CD4-positive, alpha-beta T cell (primary cell): Measurements from ENCODE around the gene ORM1. TPM values are rescaled to one million over a fixed set of nuclear protein-coding genes. Genes with fewer than 3 reads are reported as not detected.
"Not testable (repeated sequence)": the region's sequence is repeated elsewhere in the genome, so short reads cannot be mapped to it uniquely, and the experiment has no call there.

Source experiments
- ATAC-seq: fragments of 200-7000 bp; cut with Tn5 transposase; one replicate; pipeline ENCODE4 v1.10.0; 2022; ENCODE audit warnings: mild to moderate bottlenecking; ENCODE audit not compliant: poor library complexity
- CTCF ChIA-PET: fragments of 350-600 bp; sonication (Branson Sonifier 250); formaldehyde crosslinking; loops from one replicate; lab custom pipeline; 2021; ENCODE audit warnings: antibody characterized with exemption, inconsistent platforms; lab: Charles Lee
- POLR2A ChIA-PET: fragments of 350-600 bp; sonication (Branson Sonifier 250); formaldehyde crosslinking; loops from one replicate; lab custom pipeline; 2021; ENCODE audit warnings: antibody characterized with exemption, inconsistent platforms; lab: Charles Lee
- DNase-seq, 14 experiments: peaks; one replicate each; pipeline ENCODE4 v3.0.0-alpha.2; 2013 to 2020; ENCODE audit warnings: mixed read lengths in 2 of 14
- H3K27ac ChIP-seq, 2 donors: one replicate each; pipeline versions ENCODE4 v1.5.1 to v1.7.0; 2013; ENCODE audit warnings: low read length in 2 of 2, low read depth in 1 of 2, mild to moderate bottlenecking in 1 of 2
- H3K27me3 ChIP-seq, 2 experiments: 1 replicate in 1 of 2; 2 replicates in 1 of 2; pipeline versions ENCODE4 v1.6.1 to v1.7.0; 2013; ENCODE audit warnings: low read length in 2 of 2, control low read depth in 1 of 2, mild to moderate bottlenecking in 1 of 2, moderate library complexity in 1 of 2; ENCODE audit not compliant: insufficient read depth in 2 of 2, control insufficient read depth in 1 of 2
- H3K36me3 ChIP-seq: one replicate; pipeline ENCODE4 v1.6.1; 2013; ENCODE audit warnings: low read length, control low read depth; ENCODE audit not compliant: insufficient read depth
- H3K4me1 ChIP-seq: one replicate; pipeline ENCODE4 v1.6.1; 2013; ENCODE audit warnings: low read length, control low read depth; ENCODE audit not compliant: insufficient read depth
- H3K4me3 ChIP-seq: one replicate; pipeline ENCODE4 v1.5.1; 2013; ENCODE audit warnings: mild to moderate bottlenecking, low read length, moderate library complexity
- H3K9me3 ChIP-seq, 2 experiments: 1 replicate in 1 of 2; 2 replicates in 1 of 2; pipeline versions ENCODE4 v1.6.1 to v1.7.0; 2013; ENCODE audit warnings: low read length in 2 of 2, mild to moderate bottlenecking in 2 of 2, control low read depth in 1 of 2, moderate library complexity in 1 of 2; ENCODE audit not compliant: control insufficient read depth in 1 of 2, insufficient read depth in 1 of 2
- H3K27ac Mint-ChIP-seq: one replicate; pipeline ENCODE4 v1.8.0; 2020; ENCODE audit warnings: mixed read lengths
- H3K27me3 Mint-ChIP-seq: one replicate; pipeline ENCODE4 v1.8.0; 2021; ENCODE audit warnings: mixed read lengths
- H3K36me3 Mint-ChIP-seq: one replicate; pipeline ENCODE4 v1.8.0; 2021; ENCODE audit warnings: low read depth, mixed read lengths
- H3K4me1 Mint-ChIP-seq: one replicate; pipeline ENCODE4 v1.8.0; 2021; ENCODE audit warnings: low read depth, mixed read lengths
- H3K4me3 Mint-ChIP-seq: one replicate; pipeline ENCODE4 v1.8.0; 2020; ENCODE audit warnings: mild to moderate bottlenecking, mixed read lengths
- H3K9me3 Mint-ChIP-seq: one replicate; pipeline ENCODE4 v1.8.0; 2020; ENCODE audit warnings: mixed read lengths
- CTCF ChIP-seq: fragments of 200-600 bp; IDR thresholded peaks from one replicate; pipeline ENCODE4 v1.8.0; 2022; ENCODE audit warnings: antibody characterized with exemption, mild to moderate bottlenecking
- intact Hi-C, 2 experiments: fragments of 100-400 bp; cut with DNase I in 1 of 2; cut with micrococcal nuclease in 1 of 2; formaldehyde crosslinking; loops; one replicate each; pipeline versions ENCODE4 v1.15.1 to v1.9.0; 2023 to 2025; cut with DNase I, micrococcal nuclease
- polyA plus RNA-seq, 2 donors: library from polyadenylated mRNA; unstranded; fragments of 120-200 nt; gene quantifications; one replicate each; pipeline ENCODE4 v1.2.1, GENCODE V29; 2013
- total RNA-seq, 174 experiments: library from RNA in 2 of 174; stranded (reverse) in 2 of 174; gene quantifications; one replicate each; pipeline ENCODE4 v1.2.3 and lab custom pipeline; 2021 to 2026

Gene ORM1
- total RNA-seq (not detected), total RNA-seq (lab: John Stamatoyannopoulos, UW) (0 to 0.14 (median 0) reads per million in 172 experiments)
- polyA plus RNA-seq (2013, experiment 1 of 2) = 0.25 TPM
- 0.22 TPM for polyA plus RNA-seq (2013, experiment 2 of 2)

GRCh38 chr9:114322831-114323531, at the start of gene ORM1:
Gene ORM1 (plus strand): TSS chr9:114323098. CDS start chr9:114323134, 36 bp downstream.
- H3K27me3 ChIP-seq, H3K27ac ChIP-seq, DNase-seq, ATAC-seq, H3K9me3 Mint-ChIP-seq, H3K36me3 ChIP-seq, H3K27ac Mint-ChIP-seq, H3K27me3 Mint-ChIP-seq, CTCF ChIA-PET, H3K9me3 ChIP-seq, H3K4me1 Mint-ChIP-seq, H3K4me1 ChIP-seq, H3K4me3 ChIP-seq, H3K4me3 Mint-ChIP-seq, POLR2A ChIA-PET, intact Hi-C loops, H3K36me3 Mint-ChIP-seq: not testable (repeated sequence)

- ChIA-PET CTCF (no interaction called here), POLR2A (no interaction called here)
- Histone ChIP-seq H3K4me1 (no peaks in the 10 kb centered on the region), H3K27ac (no peak overlapping the region), H3K9me3 (no peaks in the 10 kb centered on the region), H3K36me3 (no peaks in the 10 kb centered on the region), H3K27me3 (no peaks in the 10 kb centered on the region), H3K4me3 (no peak overlapping the region)
- Mint-ChIP-seq H3K4me3 (no peak overlapping the region), H3K4me1 (no peaks in the 10 kb centered on the region), H3K9me3 (no peaks in the 10 kb centered on the region), H3K36me3 (no peaks in the 10 kb centered on the region), H3K27me3 (no peaks in the 10 kb centered on the region), H3K27ac (no peak overlapping the region)
- ATAC-seq (no peak), DNase-seq (peak in 1 of 14 experiments; percentile 1)
- no peak for TF ChIP-seq CTCF
- intact Hi-C loops = no loop called here
Measured at GRCh38 chr9:114273461-114273881, 49.4 kb upstream of the ORM1 start.

- H3K4me1 Mint-ChIP-seq = no peaks in the 10 kb centered on the region
- no peak overlapping the region for H3K4me3 Mint-ChIP-seq
- DNase-seq (no peak), ATAC-seq (no peak)
- Histone ChIP-seq H3K4me3 (no peak overlapping the region), H3K36me3 (no peaks in the 10 kb centered on the region), H3K27ac (no peak overlapping the region), H3K4me1 (no peaks in the 10 kb centered on the region), H3K27me3 (no peaks in the 10 kb centered on the region), H3K9me3 (no peaks in the 10 kb centered on the region)
- ChIA-PET POLR2A (no interaction called here), CTCF (no interaction called here)
- intact Hi-C loops = no loop called here
- no peaks in the 10 kb centered on the region for H3K36me3 Mint-ChIP-seq
- H3K27me3 Mint-ChIP-seq = no peaks in the 10 kb centered on the region
- H3K27ac Mint-ChIP-seq = no peak overlapping the region
- H3K9me3 Mint-ChIP-seq = no peaks in the 10 kb centered on the region
- no peak for TF ChIP-seq CTCF
Measured at GRCh38 chr9:114274217-114274616, 48.7 kb upstream of the ORM1 start.
